22Rv1 (cell line): ENCODE results near the gene PTCD3.

Source experiments
- ZFX ChIP-seq: fragments of 450-650 bp; IDR thresholded peaks from 2 replicates; pipeline ENCODE4 v1.6.1; 2017; ENCODE audit warnings: antibody characterized with exemption, borderline replicate concordance
- TF ChIP-seq, protein P1 (sequence below): fragments of 450-650 bp; IDR thresholded peaks from 2 replicates; pipeline ENCODE4 v1.5.1; 2017; ENCODE audit warnings: mild to moderate bottlenecking

DNA sequence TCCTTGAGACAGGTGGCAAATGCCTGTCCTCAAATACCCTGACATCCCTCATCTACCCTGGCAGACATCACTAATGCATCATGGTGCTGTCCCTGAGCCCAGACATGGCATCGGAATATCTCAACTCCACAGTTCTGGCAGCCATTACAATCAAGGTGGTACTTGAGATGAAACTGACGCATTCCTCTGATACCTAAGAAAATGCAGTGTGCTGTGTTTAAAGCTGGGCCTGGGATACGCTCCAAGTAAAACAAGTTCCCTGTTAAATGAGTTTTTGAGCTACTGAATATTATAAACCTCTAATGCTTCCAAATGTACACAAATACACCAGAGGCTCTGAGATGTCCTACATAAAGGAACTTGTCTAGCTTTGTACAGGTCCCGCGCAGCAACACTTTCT, 30.1 kb upstream of the PTCD3 start:
- TF ChIP-seq, protein P1, sequence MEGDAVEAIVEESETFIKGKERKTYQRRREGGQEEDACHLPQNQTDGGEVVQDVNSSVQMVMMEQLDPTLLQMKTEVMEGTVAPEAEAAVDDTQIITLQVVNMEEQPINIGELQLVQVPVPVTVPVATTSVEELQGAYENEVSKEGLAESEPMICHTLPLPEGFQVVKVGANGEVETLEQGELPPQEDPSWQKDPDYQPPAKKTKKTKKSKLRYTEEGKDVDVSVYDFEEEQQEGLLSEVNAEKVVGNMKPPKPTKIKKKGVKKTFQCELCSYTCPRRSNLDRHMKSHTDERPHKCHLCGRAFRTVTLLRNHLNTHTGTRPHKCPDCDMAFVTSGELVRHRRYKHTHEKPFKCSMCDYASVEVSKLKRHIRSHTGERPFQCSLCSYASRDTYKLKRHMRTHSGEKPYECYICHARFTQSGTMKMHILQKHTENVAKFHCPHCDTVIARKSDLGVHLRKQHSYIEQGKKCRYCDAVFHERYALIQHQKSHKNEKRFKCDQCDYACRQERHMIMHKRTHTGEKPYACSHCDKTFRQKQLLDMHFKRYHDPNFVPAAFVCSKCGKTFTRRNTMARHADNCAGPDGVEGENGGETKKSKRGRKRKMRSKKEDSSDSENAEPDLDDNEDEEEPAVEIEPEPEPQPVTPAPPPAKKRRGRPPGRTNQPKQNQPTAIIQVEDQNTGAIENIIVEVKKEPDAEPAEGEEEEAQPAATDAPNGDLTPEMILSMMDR, result no peak
- TF ChIP-seq ZFX, result no peak
